OCI-LY1 (cell line): Measurements from ENCODE around the gene FKBP1A.

Source experiments
- CTCF ChIP-seq: fragments of 200-600 bp; sonication (generic), shearing (Covaris generic); IDR thresholded peaks from 2 replicates; pipeline ENCODE4 v1.5.1; 2017; ENCODE audit warnings: mild to moderate bottlenecking, antibody characterized with exemption, low read length, moderate library complexity, mixed read lengths
- EZH2 ChIP-seq: fragments of 200-600 bp; sonication (generic), shearing (Covaris generic); IDR thresholded peaks from 2 replicates; pipeline ENCODE4 v1.8.0; 2017; ENCODE audit warnings: borderline replicate concordance, mixed run types, mild to moderate bottlenecking, antibody characterized with exemption, low read length, moderate library complexity, mixed read lengths

- TF ChIP-seq CTCF = no peak
- no peak for TF ChIP-seq EZH2
These were observed 29.3 kb downstream of the FKBP1A start for GRCh38 chr20:1363522-1363921.
